Measurements from ENCODE around the gene EXT2. TPM values are rescaled to one million over a fixed set of nuclear protein-coding genes. Genes with fewer than 3 reads are reported as not detected.

EXT2 gene
- total RNA-seq, 1 donor from 2014 or later = 53.7 TPM

DNA sequence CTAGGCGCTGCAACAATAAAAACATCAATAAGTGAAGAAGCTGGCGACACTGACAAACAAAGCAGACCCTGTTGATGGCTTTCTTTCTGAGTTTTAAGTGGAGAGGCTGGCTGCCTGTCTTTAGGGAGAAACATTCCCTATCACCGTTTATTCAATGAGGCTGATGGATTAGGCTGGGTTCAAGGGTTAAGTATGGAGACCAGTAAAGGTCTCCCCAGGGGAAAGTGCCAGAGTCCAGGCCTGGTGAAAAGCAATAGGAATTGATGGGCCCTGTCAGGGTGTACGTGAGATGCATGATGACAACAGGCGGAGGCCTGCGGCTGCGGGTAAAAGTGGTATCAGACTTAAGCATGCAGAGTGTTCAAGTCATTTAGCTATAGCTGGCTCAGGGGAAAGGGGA lies 111.8 kb downstream of the EXT2 start:
- no peak overlapping the region for H3K4me3 ChIP-seq
- H3K9me3 ChIP-seq = no peaks in the 10 kb centered on the region
- TF ChIP-seq, protein P1, sequence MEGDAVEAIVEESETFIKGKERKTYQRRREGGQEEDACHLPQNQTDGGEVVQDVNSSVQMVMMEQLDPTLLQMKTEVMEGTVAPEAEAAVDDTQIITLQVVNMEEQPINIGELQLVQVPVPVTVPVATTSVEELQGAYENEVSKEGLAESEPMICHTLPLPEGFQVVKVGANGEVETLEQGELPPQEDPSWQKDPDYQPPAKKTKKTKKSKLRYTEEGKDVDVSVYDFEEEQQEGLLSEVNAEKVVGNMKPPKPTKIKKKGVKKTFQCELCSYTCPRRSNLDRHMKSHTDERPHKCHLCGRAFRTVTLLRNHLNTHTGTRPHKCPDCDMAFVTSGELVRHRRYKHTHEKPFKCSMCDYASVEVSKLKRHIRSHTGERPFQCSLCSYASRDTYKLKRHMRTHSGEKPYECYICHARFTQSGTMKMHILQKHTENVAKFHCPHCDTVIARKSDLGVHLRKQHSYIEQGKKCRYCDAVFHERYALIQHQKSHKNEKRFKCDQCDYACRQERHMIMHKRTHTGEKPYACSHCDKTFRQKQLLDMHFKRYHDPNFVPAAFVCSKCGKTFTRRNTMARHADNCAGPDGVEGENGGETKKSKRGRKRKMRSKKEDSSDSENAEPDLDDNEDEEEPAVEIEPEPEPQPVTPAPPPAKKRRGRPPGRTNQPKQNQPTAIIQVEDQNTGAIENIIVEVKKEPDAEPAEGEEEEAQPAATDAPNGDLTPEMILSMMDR (IDR thresholded peaks at IDR 0.05) = no peak
- H3K27ac ChIP-seq = no peak overlapping the region
- no peaks in the 10 kb centered on the region for H3K27me3 ChIP-seq (ENCODE audit: low read depth)
- intact Hi-C loops (cut with DNase I) = no loop called here
- no peak for ATAC-seq
- peaks cover 13% of the 10 kb centered on the region for H3K36me3 ChIP-seq
- DNase-seq = no peak
- no peaks in the 10 kb centered on the region for H3K4me1 ChIP-seq

DNA sequence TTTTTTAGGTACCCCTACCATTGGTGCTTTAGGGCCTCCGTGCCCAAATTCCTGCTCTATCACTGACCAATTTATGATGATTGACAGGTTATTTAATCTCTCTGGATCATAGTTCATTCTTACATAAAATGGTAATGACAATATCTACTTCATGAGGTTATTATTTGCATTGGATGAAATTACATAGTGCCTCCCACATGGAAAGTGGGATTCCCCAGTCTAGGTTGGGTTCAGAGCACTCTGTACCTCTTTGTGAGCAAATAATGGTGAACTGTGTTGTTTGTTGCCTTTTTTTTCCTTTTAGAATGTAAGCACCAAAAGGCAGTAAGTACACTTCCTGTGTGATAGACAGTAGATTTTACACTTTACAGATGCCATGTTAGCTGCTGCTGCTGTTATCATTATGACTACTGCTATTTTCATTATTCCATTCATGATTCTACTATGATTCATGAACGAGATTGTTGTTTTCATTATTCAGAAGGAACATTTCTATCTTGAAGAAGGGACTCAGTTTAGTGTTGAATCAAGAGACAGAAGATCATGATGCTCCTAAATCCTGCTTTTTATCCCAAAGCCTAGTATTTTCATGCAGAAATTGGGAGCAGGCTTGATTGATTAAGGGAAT lies 113.6 kb downstream of the EXT2 start:
- TF ChIP-seq, protein P1 (IDR thresholded peaks at IDR 0.05) = no peak
- no peak for DNase-seq
- H3K36me3 ChIP-seq = peaks cover 13% of the 10 kb centered on the region
- H3K9me3 ChIP-seq = no peaks in the 10 kb centered on the region
- no peak overlapping the region for H3K27ac ChIP-seq
- H3K27me3 ChIP-seq (ENCODE audit: low read depth) = no peaks in the 10 kb centered on the region
- no peak overlapping the region for H3K4me3 ChIP-seq
- intact Hi-C loops (cut with DNase I) = no loop called here
- ATAC-seq = no peak
- no peaks in the 10 kb centered on the region for H3K4me1 ChIP-seq

DNA sequence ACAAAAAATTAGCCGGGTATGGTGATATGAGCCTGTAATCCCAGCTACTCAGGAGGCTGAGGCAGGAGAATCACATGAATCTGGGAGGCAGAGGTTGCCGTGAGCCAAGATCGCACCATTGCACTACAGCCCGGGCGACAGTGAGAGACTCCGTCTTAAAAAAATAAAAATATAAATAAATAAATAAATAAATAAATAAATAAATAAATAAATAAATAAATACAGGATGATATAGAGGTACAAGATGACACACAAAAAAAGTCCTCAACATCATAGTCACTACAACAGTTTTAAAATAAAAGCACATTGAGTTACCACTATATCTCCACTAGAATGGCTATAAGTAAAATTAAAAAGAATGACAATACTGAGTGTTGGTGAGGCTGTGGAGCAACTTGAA lies 116.7 kb downstream of the EXT2 start:
- no peaks in the 10 kb centered on the region for H3K4me1 ChIP-seq
- no peak overlapping the region for H3K4me3 ChIP-seq
- H3K9me3 ChIP-seq = no peaks in the 10 kb centered on the region
- H3K36me3 ChIP-seq = peaks cover 8% of the 10 kb centered on the region
- DNase-seq (no peak), ATAC-seq (no peak)
- H3K27me3 ChIP-seq (ENCODE audit: low read depth) = no peaks in the 10 kb centered on the region
- H3K27ac ChIP-seq = no peak overlapping the region
- intact Hi-C loops (cut with DNase I) = no loop called here
- TF ChIP-seq, protein P1 (IDR thresholded peaks at IDR 0.05) = no peak

DNA sequence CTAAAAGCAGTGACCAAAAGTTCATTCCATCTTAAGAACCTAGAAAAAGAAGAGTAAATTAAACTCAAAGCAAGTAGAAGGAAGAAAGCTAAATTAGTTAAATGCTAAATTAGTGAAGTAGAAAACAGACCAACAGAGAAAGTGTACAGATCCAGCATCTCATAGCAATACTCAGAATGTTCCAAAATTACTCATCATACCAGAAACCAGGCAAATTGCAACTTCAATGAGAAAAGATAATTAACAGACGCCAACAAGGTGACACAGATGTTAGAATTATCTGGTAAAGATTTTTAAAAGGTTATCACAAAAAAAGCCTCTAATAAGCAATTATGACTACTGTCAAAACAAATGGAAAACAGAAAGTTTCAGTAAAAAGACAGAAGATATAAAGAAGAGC lies 117.7 kb downstream of the EXT2 start:
- no peaks in the 10 kb centered on the region for H3K9me3 ChIP-seq
- TF ChIP-seq, protein P1 (IDR thresholded peaks at IDR 0.05) = no peak
- H3K27ac ChIP-seq = no peak overlapping the region
- no peak overlapping the region for H3K4me3 ChIP-seq
- H3K36me3 ChIP-seq = peaks cover 5% of the 10 kb centered on the region
- intact Hi-C loops (cut with DNase I) = no loop called here
- no peak for ATAC-seq
- no peaks in the 10 kb centered on the region for H3K27me3 ChIP-seq (ENCODE audit: low read depth)
- no peak for DNase-seq
- H3K4me1 ChIP-seq = no peaks in the 10 kb centered on the region

DNA sequence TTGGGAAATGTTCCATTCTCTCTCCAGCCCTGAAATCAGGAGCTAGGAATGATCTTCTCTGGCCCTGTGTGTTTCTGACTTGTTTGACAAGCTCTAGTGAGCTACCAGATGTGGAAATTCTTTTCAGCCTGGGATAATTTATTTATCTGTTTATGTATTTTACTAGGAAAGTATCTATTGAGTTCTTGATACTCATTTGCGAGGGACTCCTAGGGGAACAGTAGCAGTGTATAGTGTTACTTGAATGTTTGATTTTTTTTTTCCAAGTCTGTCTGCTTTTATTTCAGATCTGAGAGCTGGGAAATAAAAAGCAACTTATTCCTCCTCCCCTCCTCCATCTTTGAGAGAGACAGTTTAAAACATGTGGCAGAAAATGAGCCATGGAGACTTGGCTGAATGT lies 122.0 kb downstream of the EXT2 start:
- Histone ChIP-seq H3K4me1 (no peaks in the 10 kb centered on the region), H3K36me3 (no peaks in the 10 kb centered on the region), H3K27me3 (ENCODE audit: low read depth) (no peaks in the 10 kb centered on the region), H3K9me3 (no peaks in the 10 kb centered on the region), H3K27ac (no peak overlapping the region), H3K4me3 (no peak overlapping the region)
- TF ChIP-seq, protein P1 (IDR thresholded peaks at IDR 0.05) = no peak
- no peak for ATAC-seq
- DNase-seq = no peak
- intact Hi-C loops (cut with DNase I) = no loop called here

Data from lower lobe of right lung (tissue), 2 donors.